GM12892 (cell line): Measurements from ENCODE around the gene KCNK4.

Experiments used
- POLR2A ChIP-seq: IDR thresholded peaks from 2 replicates; pipeline ENCODE4 v1.6.1; 2011; ENCODE audit warnings: low read depth, low read length, control low read depth
- POLR2AphosphoS5 ChIP-seq: IDR thresholded peaks from 2 replicates; pipeline ENCODE4 v1.6.1; 2011; ENCODE audit warnings: low read depth, low read length, control low read depth
- TAF1 ChIP-seq: IDR thresholded peaks from 2 replicates; pipeline ENCODE4 v1.6.1; 2011; ENCODE audit warnings: low read depth, mild to moderate bottlenecking, control low read depth, low read length, borderline replicate concordance

DNA sequence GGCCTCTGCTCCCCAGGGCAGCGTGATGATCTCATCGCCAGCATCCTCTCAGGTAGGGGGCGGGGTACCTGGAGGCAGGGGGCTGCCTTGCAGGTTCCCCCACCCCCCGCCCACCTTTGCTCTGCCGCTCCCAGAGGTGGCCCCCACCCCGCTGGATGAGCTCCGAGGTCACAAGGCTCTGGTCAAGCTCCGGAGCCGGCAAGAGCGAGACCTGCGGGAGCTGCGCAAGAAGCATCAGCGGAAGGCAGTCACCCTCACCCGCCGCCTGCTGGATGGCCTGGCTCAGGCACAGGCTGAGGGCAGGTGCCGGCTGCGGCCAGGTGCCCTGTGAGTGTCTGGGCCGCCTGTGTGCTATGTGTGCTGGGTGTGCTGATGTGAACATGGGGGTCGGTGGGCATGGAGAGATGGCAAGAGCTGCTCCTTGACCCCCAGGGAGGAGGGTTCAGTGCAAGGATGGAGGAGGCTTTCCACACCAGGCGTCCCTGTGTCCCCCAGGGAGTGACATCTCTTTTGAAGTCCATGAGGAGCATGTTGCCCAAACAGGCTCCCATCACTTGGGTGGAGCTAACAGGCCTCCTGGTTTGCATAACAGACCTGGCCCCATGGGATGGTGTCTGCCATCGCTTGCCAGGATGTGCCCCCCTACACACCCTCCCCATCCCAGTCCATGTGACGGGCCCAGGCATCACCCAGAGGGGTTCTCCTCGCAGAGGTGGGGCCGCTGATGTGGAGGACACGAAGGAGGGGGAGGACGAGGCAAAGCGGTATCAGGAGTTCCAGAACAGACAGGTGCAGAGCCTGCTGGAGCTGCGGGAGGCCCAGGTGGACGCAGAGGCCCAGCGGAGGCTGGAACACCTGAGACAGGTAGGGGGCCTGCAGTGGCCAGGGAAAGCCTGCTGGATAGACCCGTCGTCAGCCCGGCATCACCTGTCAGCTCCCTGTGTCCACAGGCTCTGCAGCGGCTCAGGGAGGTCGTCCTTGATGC lies 25.6 kb upstream of the KCNK4 start:
- TF ChIP-seq POLR2A (no peak), POLR2AphosphoS5 (no peak), TAF1 (no peak)
